GM12872 (cell line): ENCODE measurements around the gene ADORA1.

Source experiments
- CTCF ChIP-seq: IDR thresholded peaks from 3 replicates; pipeline ENCODE4 v1.5.1; 2011; ENCODE audit warnings: low read depth, mild to moderate bottlenecking, low read length, moderate library complexity; ENCODE audit not compliant: insufficient read depth

Gene ADORA1

GRCh38 chr1:203097001-203097400 lies 30.5 kb upstream of the ADORA1 start:
- no peak for TF ChIP-seq CTCF

GRCh38 chr1:203098445-203098844 lies 29.1 kb upstream of the ADORA1 start:
- no peak for TF ChIP-seq CTCF

DNA sequence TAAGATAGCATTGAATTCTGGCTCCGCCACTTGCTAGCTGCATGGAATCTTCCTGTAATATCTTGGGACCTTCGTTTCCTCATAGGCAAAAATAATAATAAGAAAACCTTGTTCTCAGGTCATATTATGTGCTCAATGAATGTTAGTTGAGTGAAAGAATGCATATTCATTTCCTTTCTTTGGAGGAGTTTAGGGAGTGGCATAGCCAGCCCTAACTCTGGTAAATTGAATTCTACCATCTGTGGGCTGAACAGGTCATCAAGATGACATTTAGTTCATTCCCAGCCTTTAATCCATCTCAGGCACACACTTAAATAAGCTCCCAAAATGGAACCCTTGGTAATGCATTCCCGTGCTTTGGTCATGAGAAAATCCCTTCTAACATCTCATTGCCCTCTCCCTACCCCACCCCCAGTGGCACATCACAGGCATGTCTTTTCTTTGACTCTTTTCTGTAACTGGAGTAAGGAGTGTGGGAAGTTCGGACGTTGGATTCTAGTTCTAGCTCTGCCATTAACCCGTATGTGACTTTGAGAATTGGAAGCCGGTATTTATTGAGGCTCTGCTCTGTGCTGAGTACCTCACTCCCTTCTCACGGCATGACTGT lies 28.5 kb upstream of the ADORA1 start:
- no peak for TF ChIP-seq CTCF

- no peak for TF ChIP-seq CTCF
Measured at GRCh38 chr1:203099805-203100515, 27.6 kb upstream of the ADORA1 start.

DNA sequence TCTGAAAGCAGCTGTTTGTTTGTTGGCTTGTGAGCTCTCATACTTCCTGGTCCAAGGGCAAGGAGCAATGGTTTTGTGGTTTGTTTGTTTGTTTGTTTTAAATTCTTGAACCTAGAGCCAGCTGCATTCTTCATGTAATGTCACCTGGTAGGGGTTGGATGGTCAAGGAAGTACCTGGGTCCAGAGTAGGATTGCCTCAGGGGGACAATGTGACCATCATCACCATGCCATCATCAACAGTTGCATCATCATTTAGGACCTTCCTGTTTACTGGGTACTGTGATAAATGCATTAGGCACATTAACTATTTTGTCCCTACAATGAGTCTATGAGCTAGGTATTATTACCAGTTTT lies 27.0 kb upstream of the ADORA1 start:
- TF ChIP-seq CTCF, result no peak

DNA sequence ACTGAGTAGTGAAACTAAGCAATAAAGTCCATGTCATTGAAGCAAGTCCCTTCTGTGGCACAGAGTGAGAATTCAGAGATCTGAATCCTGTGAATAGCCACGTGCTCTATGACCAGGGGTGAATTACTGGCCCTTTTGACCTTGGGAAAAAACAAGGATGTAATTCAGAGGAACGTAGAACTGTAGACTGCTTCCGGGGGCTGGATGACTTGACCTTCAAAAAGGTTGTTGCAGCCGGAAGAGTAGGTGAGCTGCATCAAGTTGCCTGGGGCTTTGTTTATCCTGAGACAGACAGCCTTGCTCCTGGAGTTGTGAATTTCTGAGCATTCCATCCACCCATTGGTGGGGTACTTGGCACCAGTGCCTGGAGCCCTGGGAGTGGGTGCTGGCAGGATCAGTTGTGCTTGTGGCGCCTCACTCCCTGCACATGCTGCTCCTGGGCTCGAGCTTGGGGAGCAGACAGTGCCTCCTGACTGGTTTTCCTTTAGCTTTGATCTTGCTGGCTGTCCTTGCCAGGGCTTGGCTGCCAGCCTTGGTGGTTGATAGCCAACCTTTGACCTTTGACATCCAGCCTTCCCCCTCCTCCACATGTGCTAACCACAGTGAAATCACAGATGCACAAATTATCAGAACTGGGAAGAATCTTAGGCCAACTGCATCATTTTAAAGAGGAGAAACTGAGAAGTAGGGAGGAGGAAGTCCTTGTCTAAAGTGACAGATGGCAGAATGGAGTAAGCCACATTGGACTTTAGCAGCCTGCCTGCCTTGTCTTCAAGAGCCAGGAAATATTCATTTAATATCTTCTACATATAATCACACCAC lies 25.5 kb upstream of the ADORA1 start:
- no peak for TF ChIP-seq CTCF

DNA sequence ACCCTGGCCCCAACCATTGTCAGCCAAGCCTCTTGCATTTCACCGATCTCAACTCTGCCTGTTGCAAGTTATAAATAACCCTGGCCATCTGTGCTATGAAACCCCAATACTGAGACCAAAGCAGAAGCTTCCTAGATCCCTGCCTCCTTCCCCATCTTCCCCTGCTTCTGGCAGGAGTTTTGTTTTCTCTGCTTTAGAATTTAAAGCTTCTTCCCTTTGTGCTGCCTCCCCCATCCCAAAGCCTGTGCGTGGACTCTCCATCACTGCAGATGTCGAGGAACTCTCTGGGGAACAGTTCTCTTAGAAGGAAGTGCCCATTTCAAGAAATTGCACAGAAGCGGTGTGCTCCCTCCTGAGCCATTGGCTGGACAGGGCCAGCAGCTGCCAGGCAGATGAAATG lies 24.3 kb upstream of the ADORA1 start:
- TF ChIP-seq CTCF, result no peak
